Stimulated activated CD4-positive, alpha-beta T cell treated with anti-CD3 and anti-CD28 coated beads, Interleukin-4, amount 100 ng/mL, for 4 hours (primary cell): ENCODE measurements around the gene TEX26.
"Not testable (repeated sequence)": the region's sequence is repeated elsewhere in the genome, so short reads cannot be mapped to it uniquely, and the experiment has no call there.

ENCODE experiments used
- DNase-seq, 2 experiments: peaks; one replicate each; pipeline ENCODE4 v3.0.0-alpha.2; 2020

Gene TEX26

GRCh38 chr13:30920162-30920909, 12.1 kb upstream of the TEX26 start:
- no peak for DNase-seq

GRCh38 chr13:30923418-30923817, 9.0 kb upstream of the TEX26 start:
- no peak for DNase-seq

- no peak for DNase-seq
These were observed 7.7 kb upstream of the TEX26 start for GRCh38 chr13:30924721-30925120.

GRCh38 chr13:30925429-30925828, 7.0 kb upstream of the TEX26 start:
- DNase-seq: no peak

GRCh38 chr13:30926781-30927180, 5.7 kb upstream of the TEX26 start:
- DNase-seq: no peak

GRCh38 chr13:30927188-30927587, 5.3 kb upstream of the TEX26 start:
- DNase-seq: not testable (repeated sequence)

GRCh38 chr13:30927595-30927994, 4.9 kb upstream of the TEX26 start:
- DNase-seq: no peak

GRCh38 chr13:30928978-30929377, 3.5 kb upstream of the TEX26 start:
- no peak for DNase-seq

GRCh38 chr13:30933354-30933670, 856 bp downstream of the TEX26 start:
- no peak for DNase-seq

- no peak for DNase-seq
These were observed 1.9 kb downstream of the TEX26 start for GRCh38 chr13:30934381-30934780.

- DNase-seq: no peak
These were observed 2.3 kb downstream of the TEX26 start for GRCh38 chr13:30934803-30935202.

GRCh38 chr13:30936971-30937370, 4.5 kb downstream of the TEX26 start:
- no peak for DNase-seq

GRCh38 chr13:30943881-30944280, 11.4 kb downstream of the TEX26 start:
- DNase-seq: no peak

- DNase-seq: no peak
These were observed 24.9 kb downstream of the TEX26 start for GRCh38 chr13:30957258-30957943.

GRCh38 chr13:30959678-30960077, 27.2 kb downstream of the TEX26 start:
- DNase-seq: no peak

GRCh38 chr13:30963791-30964190, 31.3 kb downstream of the TEX26 start:
- DNase-seq: no peak

GRCh38 chr13:30965380-30965779, 32.9 kb downstream of the TEX26 start:
- DNase-seq: no peak

GRCh38 chr13:30966101-30966500, 33.6 kb downstream of the TEX26 start:
- DNase-seq: no peak

- DNase-seq: no peak
These were observed 36.4 kb downstream of the TEX26 start for GRCh38 chr13:30968846-30969245.

- DNase-seq: no peak
These were observed 39.1 kb downstream of the TEX26 start for GRCh38 chr13:30971575-30971974.

GRCh38 chr13:30972888-30973377, 40.5 kb downstream of the TEX26 start:
- no peak for DNase-seq

- no peak for DNase-seq
These were observed 41.9 kb downstream of the TEX26 start for GRCh38 chr13:30974350-30974749.

- no peak for DNase-seq
These were observed 43.6 kb downstream of the TEX26 start for GRCh38 chr13:30976025-30976424.
